T-helper 1 cell treated with Interleukin-12 subunit alpha and Interleukin-12 subunit beta and Interleukin-4 antibody, amounts not matched to agents 30 ng/mL and 1 ng/mL, for 36 hours (primary cell): Measurements from ENCODE around the gene TOP2A. TPM values are rescaled to one million over a fixed set of nuclear protein-coding genes. Genes with fewer than 3 reads are reported as not detected.

ENCODE experiments used
- intact Hi-C: fragments of 100-400 bp; cut with micrococcal nuclease; formaldehyde crosslinking; loops from one replicate; pipeline ENCODE4 v1.15.1; 2024
- total RNA-seq: library from RNA; stranded (reverse); gene quantifications from 2 replicates; pipeline ENCODE4 v1.2.3, GENCODE V29; 2022

The TOP2A gene
- total RNA-seq, 1 donor from 2014 or later = 270 TPM

DNA sequence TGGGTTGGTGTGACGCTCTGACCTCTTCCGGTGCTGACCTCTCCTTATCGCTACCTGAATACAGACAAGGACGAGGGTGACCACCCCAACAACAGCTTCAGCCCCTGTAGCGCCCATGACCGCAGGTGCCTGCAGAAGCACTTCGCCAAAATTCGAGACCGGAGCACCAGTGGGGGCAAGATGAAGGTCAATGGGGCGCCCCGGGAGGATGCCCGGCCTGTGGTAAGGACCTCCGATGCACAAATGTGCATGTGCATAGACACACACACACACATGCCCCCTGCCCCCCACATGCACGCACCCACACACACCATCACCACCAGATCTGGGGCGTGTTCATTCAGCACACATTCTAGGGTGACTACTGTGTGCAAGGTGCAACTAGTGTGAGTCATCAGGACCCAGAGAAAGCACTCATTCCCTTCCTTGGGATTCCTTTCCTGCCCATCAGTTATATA lies 35.3 kb upstream of the TOP2A start:
- intact Hi-C loops = no loop called here

- intact Hi-C loops = no loop called here
Observed at GRCh38 chr17:40452216-40452787, 34.6 kb upstream of the TOP2A start.

GRCh38 chr17:40451420-40451819 lies 33.7 kb upstream of the TOP2A start:
- intact Hi-C loops = no loop called here

- intact Hi-C loops = loop anchor here (1.0 kb wide), 2 partner anchors 51 to 92 kb away; no protein-coding TSS in a partner anchor
Observed at GRCh38 chr17:40450175-40450574, 32.5 kb upstream of the TOP2A start.

GRCh38 chr17:40448639-40449261 lies 31.1 kb upstream of the TOP2A start:
- intact Hi-C loops = no loop called here

DNA sequence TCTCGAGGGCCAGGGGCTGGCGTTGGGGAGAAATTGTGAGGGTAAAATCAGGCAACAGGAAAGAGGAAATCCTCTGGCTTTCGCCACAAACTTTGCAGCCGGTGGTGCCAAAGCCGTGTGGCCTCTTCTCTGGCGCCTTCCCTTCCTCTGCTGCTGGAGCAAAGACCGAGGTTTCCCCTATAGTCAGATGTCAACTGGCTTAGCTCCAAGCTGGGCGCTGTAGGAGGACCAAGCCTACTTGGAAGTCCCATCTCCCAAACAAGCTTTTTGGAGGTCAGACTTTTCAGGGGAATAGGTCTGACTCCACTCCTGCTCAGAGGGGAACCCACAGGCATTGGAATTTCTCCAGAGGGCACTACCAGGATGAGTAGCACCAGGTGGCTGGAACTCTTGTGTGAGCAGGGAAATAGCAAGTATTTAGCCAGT lies 30.5 kb upstream of the TOP2A start:
- intact Hi-C loops = no loop called here

DNA sequence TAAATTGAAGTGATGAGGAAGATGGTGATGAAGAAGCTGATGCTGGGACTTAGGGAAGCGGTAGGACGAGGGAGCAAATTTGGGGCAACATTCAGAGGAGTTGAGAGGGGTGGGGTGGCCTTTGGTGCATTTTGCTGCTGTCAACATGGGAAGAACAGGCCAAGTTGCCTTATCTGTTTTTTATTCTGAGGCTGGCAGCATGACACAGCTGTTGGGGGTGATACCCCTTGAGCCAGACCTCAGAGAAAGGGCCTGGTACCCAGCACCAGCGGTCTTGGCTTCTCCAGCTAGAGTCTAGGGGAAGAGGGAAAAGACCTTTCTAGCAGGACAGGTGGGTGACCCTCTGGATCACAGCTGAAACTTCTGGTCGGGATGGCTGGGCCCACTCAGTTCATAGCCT lies 30.1 kb upstream of the TOP2A start:
- intact Hi-C loops = no loop called here

GRCh38 chr17:40447148-40447644 lies 29.5 kb upstream of the TOP2A start:
- intact Hi-C loops = no loop called here

GRCh38 chr17:40445751-40446468 lies 28.2 kb upstream of the TOP2A start:
- intact Hi-C loops = loop anchor here (1.0 to 2.0 kb wide), 4 partner anchors 35 to 115 kb away; no protein-coding TSS in a partner anchor

- intact Hi-C loops = loop anchor here (1.0 to 5.0 kb wide), 5 partner anchors 17 to 73 kb away; partner anchors contain the start of gene TOP2A
Observed at GRCh38 chr17:40443988-40444899, 26.5 kb upstream of the TOP2A start.

- intact Hi-C loops = loop anchor here (1.0 to 5.0 kb wide), 4 partner anchors 17 to 74 kb away; partner anchors contain the start of gene TOP2A
Observed at GRCh38 chr17:40443196-40443987, 25.7 kb upstream of the TOP2A start, which contains the start of gene IGFBP4. TSS of gene IGFBP4 (plus strand) at chr17:40443450. CDS start at chr17:40443736, 286 bp downstream.

- intact Hi-C loops = loop anchor here (1.0 to 5.0 kb wide), 4 partner anchors 16 to 75 kb away; partner anchors contain the start of gene TOP2A
Observed at GRCh38 chr17:40442392-40443195, 24.9 kb upstream of the TOP2A start.

DNA sequence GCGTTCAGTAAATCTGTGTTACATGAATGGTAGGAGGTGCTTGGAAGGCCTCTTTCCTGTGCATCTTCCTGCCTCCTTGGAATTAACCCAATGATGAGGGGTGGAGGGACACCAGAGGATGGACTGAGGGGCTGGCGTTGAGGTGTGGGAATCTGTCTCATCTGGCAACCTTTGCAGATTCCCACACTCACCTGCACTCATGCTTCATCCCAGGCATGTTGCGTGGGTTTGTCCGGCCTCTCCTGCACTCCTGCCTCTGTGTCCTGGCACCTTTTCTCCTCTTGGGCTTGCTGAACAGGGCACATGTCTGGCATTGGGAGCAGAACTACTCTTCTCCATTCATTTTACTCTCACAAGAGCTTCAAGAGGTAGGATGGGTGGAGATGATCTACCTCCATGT lies 22.5 kb upstream of the TOP2A start:
- intact Hi-C loops = loop anchor here (5.0 kb wide), 1 partner anchor 77 kb away; no protein-coding TSS in a partner anchor

DNA sequence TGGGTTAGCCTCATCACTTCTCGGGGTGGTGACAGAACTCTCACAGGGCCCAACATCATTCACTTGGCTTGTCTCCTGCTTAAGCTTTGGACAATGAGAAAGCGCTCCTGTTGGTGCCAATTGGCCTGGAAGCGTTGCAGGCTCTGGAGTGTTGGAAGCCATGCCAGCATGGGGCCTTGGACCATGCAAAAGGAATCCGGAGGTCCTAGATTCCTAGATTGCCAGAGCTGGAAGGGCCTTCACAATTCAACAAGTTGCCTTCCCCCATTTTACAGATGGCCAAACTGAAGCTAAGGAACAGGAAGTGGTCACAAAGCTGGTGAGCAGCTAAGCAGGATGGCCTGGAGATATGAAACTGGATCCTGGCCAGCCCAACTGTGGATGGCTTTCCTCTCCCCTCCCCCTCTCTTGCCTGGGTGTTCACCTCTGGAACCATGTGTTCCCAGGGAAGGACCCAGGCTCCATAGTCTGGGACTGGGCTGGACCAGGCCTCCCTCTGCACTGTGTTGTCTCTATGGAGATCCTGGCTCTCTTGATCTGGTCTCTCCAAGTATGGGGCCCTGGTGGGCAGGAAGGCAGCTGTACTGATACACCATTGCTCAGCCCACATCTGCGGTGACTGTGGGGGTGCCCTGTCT lies 19.5 kb upstream of the TOP2A start:
- intact Hi-C loops = no loop called here

- intact Hi-C loops = no loop called here
Observed at GRCh38 chr17:40436636-40437035, 18.9 kb upstream of the TOP2A start.

- intact Hi-C loops = no loop called here
Observed at GRCh38 chr17:40433551-40434415, 16.1 kb upstream of the TOP2A start.

GRCh38 chr17:40432864-40433528 lies 15.3 kb upstream of the TOP2A start:
- intact Hi-C loops = no loop called here
